Lower leg skin (tissue), 4 donors: ENCODE results near the gene ANK2. TPM values are rescaled to one million over a fixed set of nuclear protein-coding genes. Genes with fewer than 3 reads are reported as not detected.

ENCODE experiments used
- DNase-seq, 2 donors: peaks; one replicate each; pipeline ENCODE4 v3.0.0-alpha.2; 2019; ENCODE audit warnings: low spot score in 2 of 2
- H3K4me3 ChIP-seq: fragments of 200-600 bp; sonication (generic); 2 replicates; pipeline ENCODE4 v1.5.1; 2017; ENCODE audit warnings: mild to moderate bottlenecking, low read depth; ENCODE audit not compliant: poor library complexity, severe bottlenecking
- POLR2A ChIP-seq, 2 donors: fragments of 450-650 bp; IDR thresholded peaks; one replicate each; pipeline ENCODE4 v1.6.1; 2016 to 2017; ENCODE audit warnings: antibody characterized with exemption in 2 of 2, mild to moderate bottlenecking in 1 of 2, moderate library complexity in 1 of 2
- WGBS, 2 donors: methylation state at CpG; one replicate each; pipeline ENCODE4 v1.1.5; 2018; 5-methylcytosine and 5-hydroxymethylcytosine counted together
- intact Hi-C: fragments of 100-400 bp; cut with DNase I; formaldehyde crosslinking; loops from one replicate; pipeline ENCODE4 v1.15.0; 2023; ENCODE audit warnings: low total_unique reads
- total RNA-seq, 4 donors: library from RNA; depleted of rRNA; stranded (reverse); fragments of >200 nt; gene quantifications; one replicate each; pipeline ENCODE4 v1.1.0, GENCODE V29; 2016
- TF ChIP-seq, protein P1 (sequence below), 3 donors: fragments of 450-650 bp; IDR thresholded peaks; one replicate each; pipeline ENCODE4 v1.5.1; 2016; ENCODE audit warnings: antibody characterized with exemption in 3 of 3, mild to moderate bottlenecking in 3 of 3, moderate library complexity in 2 of 3

The ANK2 gene
- total RNA-seq, 4 donors from 2014 or later: 7.1 to 28.8 (median 18.3) TPM

DNA sequence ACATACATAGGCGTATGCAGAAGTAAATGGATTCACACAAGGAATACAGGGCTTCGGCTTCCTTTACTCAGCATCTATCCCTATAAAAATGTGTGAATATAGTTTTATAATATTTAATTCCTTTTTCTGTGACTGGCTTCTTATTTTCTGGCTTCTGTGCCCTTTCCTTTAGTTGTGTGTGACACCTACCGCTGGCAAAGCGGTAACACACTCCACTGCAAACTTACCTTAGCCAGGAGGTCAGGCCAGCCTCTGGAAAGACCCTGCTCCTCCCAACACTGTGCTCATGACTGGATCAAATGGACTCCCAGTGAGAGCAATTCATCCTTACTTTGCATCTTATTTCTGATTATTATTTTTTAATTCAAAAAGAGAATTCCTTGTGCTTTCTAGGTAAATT, 244.2 kb downstream of the ANK2 start:
- no peak overlapping the region for H3K4me3 ChIP-seq

DNA sequence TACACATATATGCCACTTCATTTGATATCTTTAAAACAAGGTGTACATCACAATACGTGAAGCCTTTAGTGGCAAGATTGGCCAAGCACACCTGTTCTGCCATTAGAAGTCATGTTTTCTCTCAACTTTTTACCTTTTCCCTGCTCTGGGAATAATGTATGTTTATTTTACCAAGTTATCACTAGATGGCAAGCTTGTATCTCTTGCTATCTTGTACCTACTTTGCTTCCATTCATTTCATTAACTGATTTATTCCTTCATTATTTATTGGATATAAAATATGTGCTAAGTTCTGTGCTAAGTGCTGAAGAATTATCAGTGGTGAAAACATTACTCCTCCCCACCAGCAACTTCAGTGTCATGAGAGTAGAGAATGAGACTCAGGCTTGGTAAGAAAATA, 245.5 kb downstream of the ANK2 start:
- intact Hi-C loops: no loop called here
- no peak overlapping the region for H3K4me3 ChIP-seq
- 62 to 74% methylated on average over 1 of the region's 1 CpG for WGBS, 2 donors
- TF ChIP-seq, protein P1, sequence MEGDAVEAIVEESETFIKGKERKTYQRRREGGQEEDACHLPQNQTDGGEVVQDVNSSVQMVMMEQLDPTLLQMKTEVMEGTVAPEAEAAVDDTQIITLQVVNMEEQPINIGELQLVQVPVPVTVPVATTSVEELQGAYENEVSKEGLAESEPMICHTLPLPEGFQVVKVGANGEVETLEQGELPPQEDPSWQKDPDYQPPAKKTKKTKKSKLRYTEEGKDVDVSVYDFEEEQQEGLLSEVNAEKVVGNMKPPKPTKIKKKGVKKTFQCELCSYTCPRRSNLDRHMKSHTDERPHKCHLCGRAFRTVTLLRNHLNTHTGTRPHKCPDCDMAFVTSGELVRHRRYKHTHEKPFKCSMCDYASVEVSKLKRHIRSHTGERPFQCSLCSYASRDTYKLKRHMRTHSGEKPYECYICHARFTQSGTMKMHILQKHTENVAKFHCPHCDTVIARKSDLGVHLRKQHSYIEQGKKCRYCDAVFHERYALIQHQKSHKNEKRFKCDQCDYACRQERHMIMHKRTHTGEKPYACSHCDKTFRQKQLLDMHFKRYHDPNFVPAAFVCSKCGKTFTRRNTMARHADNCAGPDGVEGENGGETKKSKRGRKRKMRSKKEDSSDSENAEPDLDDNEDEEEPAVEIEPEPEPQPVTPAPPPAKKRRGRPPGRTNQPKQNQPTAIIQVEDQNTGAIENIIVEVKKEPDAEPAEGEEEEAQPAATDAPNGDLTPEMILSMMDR (IDR thresholded peaks at IDR 0.05): no peak
- TF ChIP-seq POLR2A (IDR thresholded peaks at IDR 0.05): no peak
- DNase-seq: no peak

More for the DNA sequence above, 244.2 kb downstream of the ANK2 start:
- intact Hi-C loops: no loop called here
- TF ChIP-seq, protein P1 (IDR thresholded peaks at IDR 0.05): no peak
- DNase-seq: no peak
- WGBS, 2 donors: 65 to 73% methylated on average over 4 of the region's 4 CpGs

DNA sequence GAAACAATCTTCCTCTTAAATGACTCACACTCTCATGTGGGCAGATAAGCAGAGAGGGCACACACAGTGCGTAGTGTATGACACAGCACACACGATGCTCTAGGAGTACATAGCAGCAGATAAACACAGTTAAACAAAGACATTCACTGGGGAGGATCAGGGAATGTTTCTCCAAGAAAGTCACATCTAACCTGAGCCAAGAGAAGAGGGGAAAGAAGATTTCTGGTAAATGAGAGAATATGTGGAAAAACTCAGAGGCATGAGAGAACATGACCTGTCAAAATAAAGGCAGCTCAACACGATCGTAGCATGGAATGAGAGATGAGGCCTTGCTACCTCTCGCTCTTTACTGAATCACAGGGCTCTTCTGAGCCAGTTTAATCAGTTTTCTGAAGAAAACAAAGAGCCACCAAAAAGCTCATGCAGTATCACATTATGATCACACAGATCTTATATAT, 251.0 kb downstream of the ANK2 start:
- intact Hi-C loops: no loop called here
- DNase-seq: no peak
- TF ChIP-seq, protein P1 (IDR thresholded peaks at IDR 0.05): no peak
- 46 to 52% methylated on average over 5 of the region's 5 CpGs for WGBS, 2 donors
- no peak overlapping the region for H3K4me3 ChIP-seq

DNA sequence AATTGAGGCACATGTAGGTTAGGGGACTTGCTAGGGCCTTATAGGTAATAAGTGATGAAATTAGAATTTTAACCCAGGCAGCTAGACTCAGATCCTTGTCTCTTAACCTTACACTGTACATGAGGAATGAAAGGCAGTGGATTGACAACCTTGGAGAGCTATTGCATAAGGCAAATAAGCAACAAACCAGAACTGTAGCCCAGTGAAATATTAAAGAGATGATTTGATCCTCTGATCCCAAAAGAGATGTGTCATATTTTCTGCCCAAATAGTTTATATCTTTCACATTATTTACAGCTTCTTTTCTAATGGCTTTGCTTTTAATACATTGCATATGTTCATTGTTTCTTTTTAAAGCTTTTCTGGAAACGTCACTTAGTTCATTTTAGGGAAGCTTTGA, 252.6 kb downstream of the ANK2 start:
- H3K4me3 ChIP-seq: no peak overlapping the region
- intact Hi-C loops: no loop called here
- 58 to 65% methylated on average over 1 of the region's 1 CpG for WGBS, 2 donors
- no peak for TF ChIP-seq POLR2A (IDR thresholded peaks at IDR 0.05)
- TF ChIP-seq, protein P1 (IDR thresholded peaks at IDR 0.05): no peak
- no peak for DNase-seq

DNA sequence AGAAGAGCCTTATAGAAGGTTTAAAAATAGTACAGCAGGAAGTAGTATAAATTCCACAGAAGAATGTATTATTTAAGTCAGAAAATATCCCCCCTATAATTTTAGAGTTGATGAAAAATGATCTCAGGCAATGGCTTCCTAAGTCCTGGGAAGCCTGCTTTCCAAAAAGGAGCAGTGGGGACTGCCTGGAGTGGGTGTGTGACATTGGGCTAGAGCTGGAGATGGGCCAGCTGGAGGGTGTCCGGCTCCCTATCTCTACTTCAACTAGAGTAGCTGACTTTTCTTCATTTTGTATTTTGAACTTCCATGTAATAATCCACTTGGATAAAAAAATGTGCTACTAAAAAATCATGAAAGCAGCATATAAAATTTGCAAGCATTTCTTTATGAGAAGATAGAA, 253.9 kb downstream of the ANK2 start:
- TF ChIP-seq, protein P1 (IDR thresholded peaks at IDR 0.05): no peak
- no peak for TF ChIP-seq POLR2A (IDR thresholded peaks at IDR 0.05)
- intact Hi-C loops: no loop called here
- no peak overlapping the region for H3K4me3 ChIP-seq
- 47 to 50% methylated on average over 1 of the region's 1 CpG for WGBS, 2 donors
- DNase-seq: no peak

DNA sequence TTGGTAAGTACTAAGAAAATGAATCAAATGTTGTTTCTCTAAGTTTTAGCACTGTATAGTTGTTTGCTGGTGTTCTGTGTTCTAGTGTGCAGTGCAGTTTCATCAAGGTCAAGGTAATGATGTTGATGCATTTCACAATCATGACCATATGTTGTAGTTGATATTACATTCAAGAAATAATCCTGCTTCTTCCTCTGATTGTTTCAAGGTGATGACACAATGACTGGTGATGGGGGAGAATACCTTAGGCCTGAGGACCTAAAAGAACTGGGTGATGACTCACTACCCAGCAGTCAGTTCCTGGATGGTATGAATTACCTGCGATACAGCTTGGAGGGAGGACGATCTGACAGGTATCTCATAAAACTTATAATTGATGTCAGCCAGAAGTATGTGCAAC, 261.6 kb downstream of the ANK2 start:
- H3K4me3 ChIP-seq: no peak overlapping the region
- 48 to 49% methylated on average over 2 of the region's 2 CpGs for WGBS, 2 donors
- intact Hi-C loops: no loop called here
- no peak for DNase-seq
- TF ChIP-seq, protein P1 (IDR thresholded peaks at IDR 0.05): no peak
- TF ChIP-seq POLR2A (IDR thresholded peaks at IDR 0.05): no peak
